GM23338 (cell line): ENCODE data around the gene SERPINB6. TPM values are rescaled to one million over a fixed set of nuclear protein-coding genes. Genes with fewer than 3 reads are reported as not detected.
"Not testable (repeated sequence)": the region's sequence is repeated elsewhere in the genome, so short reads cannot be mapped to it uniquely, and the experiment has no call there.

Experiments used
- ATAC-seq: fragments of 200-7000 bp; cut with Tn5 transposase; 3 replicates; pipeline ENCODE4 v1.9.1; 2020
- DNase-seq: peaks from one replicate; pipeline ENCODE4 v3.0.0-alpha.2; 2015; ENCODE audit warnings: low spot score
- H2AFZ ChIP-seq: fragments of 200-600 bp; sonication (generic); 2 replicates; pipeline ENCODE4 v1.8.0; 2016; ENCODE audit warnings: antibody characterized with exemption, mild to moderate bottlenecking, moderate library complexity
- H3F3A ChIP-seq: fragments of 200-600 bp; sonication (generic); replicated peaks from 2 replicates; pipeline ENCODE4 v1.8.0; 2017; ENCODE audit warnings: antibody characterized with exemption, mixed run types, low read depth
- H3K27ac ChIP-seq: fragments of 200-600 bp; sonication (generic); 2 replicates; pipeline ENCODE4 v1.6.1; 2016; ENCODE audit warnings: low read depth
- H3K27me3 ChIP-seq: fragments of 200-600 bp; sonication (generic); 2 replicates; pipeline ENCODE4 v1.8.0; 2016; ENCODE audit warnings: mild to moderate bottlenecking, mixed run types, moderate library complexity; ENCODE audit not compliant: insufficient read depth
- H3K36me3 ChIP-seq: fragments of 200-600 bp; sonication (generic); 2 replicates; pipeline ENCODE4 v1.8.0; 2016; ENCODE audit warnings: mild to moderate bottlenecking; ENCODE audit not compliant: insufficient read depth
- H3K4me1 ChIP-seq: fragments of 200-600 bp; sonication (generic); 2 replicates; pipeline ENCODE4 v1.8.0; 2016; ENCODE audit warnings: mild to moderate bottlenecking, moderate library complexity; ENCODE audit not compliant: insufficient read depth
- H3K4me2 ChIP-seq: fragments of 200-600 bp; sonication (generic); 2 replicates; pipeline ENCODE4 v1.7.1; 2017; ENCODE audit warnings: mixed run types
- H3K4me3 ChIP-seq: fragments of 200-600 bp; sonication (generic); 2 replicates; pipeline ENCODE4 v1.6.1; 2016; ENCODE audit warnings: mixed run types
- H3K79me2 ChIP-seq: fragments of 200-600 bp; sonication (generic); replicated peaks from 2 replicates; pipeline ENCODE4 v1.8.0; 2017; ENCODE audit warnings: mild to moderate bottlenecking; ENCODE audit not compliant: insufficient read depth
- H3K9me2 ChIP-seq: fragments of 200-600 bp; sonication (generic); 2 replicates; pipeline ENCODE4 v1.8.0; 2017; ENCODE audit not compliant: insufficient read depth
- H4K20me1 ChIP-seq: fragments of 200-600 bp; sonication (generic); replicated peaks from 2 replicates; pipeline ENCODE4 v1.8.0; 2017; ENCODE audit warnings: mild to moderate bottlenecking; ENCODE audit not compliant: insufficient read depth
- H3K27ac Mint-ChIP-seq: 2 replicates; pipeline ENCODE4 v1.8.0; 2020; ENCODE audit warnings: inconsistent platforms, mild to moderate bottlenecking, moderate library complexity, mixed read lengths
- H3K27me3 Mint-ChIP-seq: 3 replicates; pipeline ENCODE4 v1.8.0; 2022; ENCODE audit warnings: low read depth, mild to moderate bottlenecking, moderate library complexity, mixed read lengths, inconsistent platforms; ENCODE audit not compliant: insufficient read depth, poor library complexity
- H3K36me3 Mint-ChIP-seq: 3 replicates; pipeline ENCODE4 v1.8.0; 2021; ENCODE audit warnings: low read depth, mild to moderate bottlenecking, inconsistent platforms, moderate library complexity, mixed read lengths
- H3K4me1 Mint-ChIP-seq: 3 replicates; pipeline ENCODE4 v1.8.0; 2020; ENCODE audit warnings: mild to moderate bottlenecking, inconsistent platforms, mixed read lengths
- H3K4me3 Mint-ChIP-seq: 3 replicates; pipeline ENCODE4 v1.8.0; 2021; ENCODE audit warnings: moderate library complexity, mild to moderate bottlenecking, inconsistent platforms, mixed read lengths
- H3K9me3 Mint-ChIP-seq: 3 replicates; pipeline ENCODE4 v1.8.0; 2020; ENCODE audit warnings: moderate library complexity, mild to moderate bottlenecking, inconsistent platforms, mixed read lengths
- CREB1 ChIP-seq: fragments of 250-450 bp; sonication (Bioruptor Pico); IDR thresholded peaks from 2 replicates; pipeline ENCODE4 v1.5.0; 2020; ENCODE audit warnings: low read depth, mild to moderate bottlenecking, moderate library complexity
- ETS1 ChIP-seq: IDR thresholded peaks from 2 replicates; pipeline ENCODE4 v1.6.1; 2016; ENCODE audit warnings: antibody characterized with exemption
- EZH2phosphoT487 ChIP-seq: fragments of 200-600 bp; sonication (generic); IDR thresholded peaks from one replicate; pipeline ENCODE4 v1.8.1; 2018; ENCODE audit warnings: antibody characterized with exemption; ENCODE audit not compliant: unreplicated experiment
- JUNB ChIP-seq: IDR thresholded peaks from one replicate; pipeline ENCODE4 v1.6.1; 2016; ENCODE audit warnings: antibody characterized with exemption; ENCODE audit not compliant: unreplicated experiment
- NANOG ChIP-seq: IDR thresholded peaks from 2 replicates; pipeline ENCODE4 v1.6.1; 2016; ENCODE audit warnings: antibody characterized with exemption, borderline replicate concordance
- REST ChIP-seq: IDR thresholded peaks from one replicate; pipeline ENCODE4 v1.6.1; 2018; ENCODE audit warnings: antibody characterized with exemption; ENCODE audit not compliant: unreplicated experiment
- STAT1 ChIP-seq: IDR thresholded peaks from one replicate; pipeline ENCODE4 v1.6.1; 2016; ENCODE audit warnings: antibody characterized with exemption; ENCODE audit not compliant: unreplicated experiment
- ZNF114 ChIP-seq: fragments of 250-450 bp; sonication (Bioruptor Pico); IDR thresholded peaks from 2 replicates; pipeline ENCODE4 v1.5.0; 2020; ENCODE audit warnings: mild to moderate bottlenecking, moderate library complexity
- ZNF462 ChIP-seq: fragments of 250-450 bp; sonication (Bioruptor Pico); IDR thresholded peaks from 2 replicates; pipeline ENCODE4 v1.5.0; 2020; ENCODE audit warnings: mild to moderate bottlenecking, moderate library complexity
- polyA plus RNA-seq: library from polyadenylated mRNA; unstranded; fragments of >200 nt; fragmentation: Nextera tagmentation; extraction: Ambion mirVana; gene quantifications from 2 replicates; pipeline ENCODE4 v1.2.1, GENCODE V29; 2016
- total RNA-seq: library from RNA; depleted of rRNA; stranded (reverse); fragments of >200 nt; shearing (Covaris generic); gene quantifications from 2 replicates; pipeline ENCODE4 v1.2.3, GENCODE V29; 2014

SERPINB6 gene
- total and polyA plus RNA-seq, 2 experiments from 2014 or later, result 25.9 to 38.5 TPM

GRCh38 chr6:2942914-2943563 is 28.3 kb downstream of the SERPINB6 start:
- no peaks in the 10 kb centered on the region for H3K79me2 ChIP-seq
- no peaks in the 10 kb centered on the region for H3K27me3 ChIP-seq
- H3K36me3 Mint-ChIP-seq, result peaks cover 4% of the 10 kb centered on the region
- H3K27me3 Mint-ChIP-seq, result peaks cover 13% of the 10 kb centered on the region
- H3K4me1 ChIP-seq, result peaks cover 19% of the 10 kb centered on the region
- TF ChIP-seq ZNF462 (CRISPR knock-in tag), result no peak
- no peak for TF ChIP-seq REST
- TF ChIP-seq EZH2phosphoT487, result no peak
- TF ChIP-seq CREB1, result no peak
- TF ChIP-seq ZNF114 (CRISPR knock-in tag), result no peak
- TF ChIP-seq NANOG, result no peak
- TF ChIP-seq JUNB, result no peak
- TF ChIP-seq STAT1, result no peak
- TF ChIP-seq ETS1, result no peak
- no peaks in the 10 kb centered on the region for H3K36me3 ChIP-seq
- DNase-seq, result no peak
- no peaks in the 10 kb centered on the region for H3K9me2 ChIP-seq
- H3F3A ChIP-seq, result 0 out of 2 replicates have a peak, but pooled peaks cover 5% of the 10 kb centered on the region
- H4K20me1 ChIP-seq, result no peaks in the 10 kb centered on the region
- ATAC-seq, result no peak; the same call in 2 of the 3 replicates
- peak overlapping the region; percentile 89 for H2AFZ ChIP-seq
- H3K27ac Mint-ChIP-seq, result no peak overlapping the region
- H3K9me3 Mint-ChIP-seq, result peaks cover 4% of the 10 kb centered on the region; the same call in 1 of the 3 replicates
- no peak overlapping the region for H3K4me3 Mint-ChIP-seq
- H3K4me3 ChIP-seq, result no peak overlapping the region
- H3K4me1 Mint-ChIP-seq, result peaks cover 20% of the 10 kb centered on the region
- H3K27ac ChIP-seq, result no peak overlapping the region; the same call in 1 of the 2 replicates
- H3K4me2 ChIP-seq, result no peak overlapping the region

- not testable (repeated sequence) for H4K20me1 ChIP-seq, H3K27ac Mint-ChIP-seq, ATAC-seq, H3K9me2 ChIP-seq, H3K36me3 ChIP-seq, H3K27me3 ChIP-seq, H3K27ac ChIP-seq, H3K4me3 Mint-ChIP-seq, H3K4me2 ChIP-seq, DNase-seq, H3K4me3 ChIP-seq, H3K79me2 ChIP-seq, H3K36me3 Mint-ChIP-seq, H3K9me3 Mint-ChIP-seq, H3K27me3 Mint-ChIP-seq, H3F3A ChIP-seq
- Histone ChIP-seq H2AFZ (0 out of 2 replicates have a peak overlapping the region, but pooled peaks have one; percentile 89), H3K4me1 (peaks cover 19% of the 10 kb centered on the region)
- H3K4me1 Mint-ChIP-seq, result peaks cover 18% of the 10 kb centered on the region
Observed at GRCh38 chr6:2942116-2942515, 29.3 kb downstream of the SERPINB6 start.
